ENCODE data around the gene XXYLT1. TPM values are rescaled to one million over a fixed set of nuclear protein-coding genes. Genes with fewer than 3 reads are reported as not detected.

XXYLT1 gene
- total and polyA plus RNA-seq, 9 of the 15 experiments (the other 6 are each of a cell fraction or from before 2014, with no cell fraction given), result 1.9 to 18.9 (median 15.0) TPM

DNA sequence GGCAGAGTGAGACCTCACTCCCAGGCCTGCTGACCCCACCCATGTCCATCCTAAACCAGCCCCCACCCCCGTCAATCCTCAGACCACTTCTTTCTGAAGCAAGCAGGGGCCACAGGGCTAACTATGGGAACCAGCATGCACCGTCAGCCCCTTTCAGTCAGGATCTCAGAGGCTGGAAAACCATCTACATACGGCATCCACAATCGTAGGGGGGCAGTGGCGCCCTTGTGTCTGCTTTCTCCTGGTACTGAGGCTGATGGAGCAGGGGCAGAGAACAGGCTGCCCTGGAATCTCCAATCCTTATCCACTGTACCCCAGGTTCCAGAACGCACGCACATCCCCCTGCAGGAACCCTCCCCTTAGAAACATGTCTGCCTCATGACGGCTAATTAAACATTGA is 56.6 kb downstream of the XXYLT1 start (continued):
- no peak for TF ChIP-seq ZNF717 (CRISPR knock-in tag; IDR thresholded peaks at IDR 0.05)
- TF ChIP-seq POLR3A (IDR thresholded peaks at IDR 0.05; ENCODE audit: borderline replicate concordance, extremely low read depth, insufficient read depth, insufficient read length), result no peak
- TF ChIP-seq XRCC4 (IDR thresholded peaks at IDR 0.05; ENCODE audit: extremely low read depth, insufficient read depth, insufficient read length), result no peak
- TF ChIP-seq MBD1 (CRISPR knock-in tag; IDR thresholded peaks at IDR 0.05), result no peak
- no peak for TF ChIP-seq THRAP3 (IDR thresholded peaks at IDR 0.05; ENCODE audit: borderline replicate concordance)

DNA sequence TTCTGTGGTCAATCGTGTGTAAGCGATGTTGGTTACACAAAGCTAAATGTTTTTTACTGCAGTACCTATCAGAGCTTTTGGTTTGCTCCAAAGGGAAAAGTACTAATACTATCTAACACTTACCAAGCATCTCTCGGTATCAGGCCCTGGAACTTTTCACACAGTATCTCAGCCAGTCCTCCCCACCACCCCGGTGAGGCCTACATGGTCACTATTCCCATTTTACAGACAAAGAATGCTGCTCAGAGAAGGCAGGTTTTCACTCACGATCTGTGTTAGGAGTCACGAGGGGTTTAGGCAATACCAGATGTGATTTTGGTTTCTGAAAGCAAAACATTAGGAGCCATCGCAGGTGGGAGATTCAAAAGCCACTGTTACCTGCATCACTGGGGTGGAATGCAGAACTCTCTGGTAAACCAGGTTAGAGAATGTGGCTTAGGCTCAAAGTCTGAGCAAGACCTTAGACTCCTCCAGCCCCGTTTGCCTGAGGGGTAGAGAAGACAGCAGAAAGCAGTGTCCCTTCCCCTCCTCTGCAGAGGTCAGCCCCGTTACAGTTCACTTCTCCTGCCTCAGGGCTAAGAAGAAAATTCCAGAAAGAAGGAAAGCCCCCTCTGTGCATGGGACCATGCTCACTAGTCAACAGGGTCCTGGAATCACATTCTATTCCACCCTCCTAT is 57.2 kb downstream of the XXYLT1 start:
- POLR2A ChIA-PET, result interaction anchor here (0.5 to 1.0 kb wide), 3 partner anchors 13 to 583 kb away, joined by 3 to 4 read pairs (median 4); no protein-coding TSS in a partner anchor
- in situ Hi-C loops (cut with MboI), result no loop called here
- no peak for ATAC-seq

More for the DNA sequence above, 57.2 kb downstream of the XXYLT1 start:
- FAIRE-seq, result no peak
- intact Hi-C loops (cut with micrococcal nuclease), result no loop called here
- Histone ChIP-seq H3K36me3 (ENCODE audit: control insufficient read depth, insufficient read depth, low read length) (no peaks in the 10 kb centered on the region), H3K9ac (ENCODE audit: insufficient read depth in 1 of 2, low read depth in 2 of 2, low read length in 2 of 2) (no peak overlapping the region), H3K4me1 (replicated peaks in 1 of 2; ENCODE audit: control insufficient read depth in 2 of 2, insufficient read depth in 2 of 2, low read length in 2 of 2) (peaks cover 14 to 15% of the 10 kb centered on the region in 2 experiments), H3K9me3 (replicated peaks; ENCODE audit: control insufficient read depth, insufficient read depth, low read depth, low read length) (no peaks in the 10 kb centered on the region), H3K4me2 (ENCODE audit: insufficient read depth, low read length) (no peak overlapping the region), H2AFZ (ENCODE audit: low read depth, low read length) (no peak overlapping the region), H3K27ac (ENCODE audit: extremely low read depth, low read depth, low read length) (no peak overlapping the region), H3K4me3 (no peak overlapping the region), H3K79me2 (ENCODE audit: control insufficient read depth, insufficient read depth, low read length) (peaks cover 14% of the 10 kb centered on the region), H4K20me1 (replicated peaks; ENCODE audit: control insufficient read depth, insufficient read depth, low read length) (no peaks in the 10 kb centered on the region), H3K27me3 (ENCODE audit: control insufficient read depth in 2 of 2, insufficient read depth in 2 of 2, low read length in 2 of 2) (no peaks in the 10 kb centered on the region), H3K9me1 (ENCODE audit: control insufficient read depth, insufficient read depth, low read length) (no peaks in the 10 kb centered on the region)
- no peak for DNase-seq (ENCODE audit: extremely low read depth in 1 of 4, low spot score in 3 of 4)
- BruUV-seq (replicated peaks), result no TSS peak
- WGBS (ENCODE audit: insufficient coverage, low coverage, missing lambda C conversion rate), result 62% methylated on average over 8 of the region's 9 CpGs
- TF ChIP-seq DDX20 (tag; IDR thresholded peaks at IDR 0.05; ENCODE audit: low read depth), result no peak
- no peak for TF ChIP-seq ZFP1 (CRISPR knock-in tag; IDR thresholded peaks at IDR 0.05)
- no peak for TF ChIP-seq ZNF75A (CRISPR knock-in tag; IDR thresholded peaks at IDR 0.05)
- CTCF ChIA-PET (ENCODE audit: low intra/inter-chr PET ratio), result no interaction called here

Measured in K562 (cell line).